ENCODE measurements around the gene MLLT3. TPM values are rescaled to one million over a fixed set of nuclear protein-coding genes. Genes with fewer than 3 reads are reported as not detected.

MLLT3 gene
- total RNA-seq, 1 donor from 2014 or later = 16.9 TPM

DNA sequence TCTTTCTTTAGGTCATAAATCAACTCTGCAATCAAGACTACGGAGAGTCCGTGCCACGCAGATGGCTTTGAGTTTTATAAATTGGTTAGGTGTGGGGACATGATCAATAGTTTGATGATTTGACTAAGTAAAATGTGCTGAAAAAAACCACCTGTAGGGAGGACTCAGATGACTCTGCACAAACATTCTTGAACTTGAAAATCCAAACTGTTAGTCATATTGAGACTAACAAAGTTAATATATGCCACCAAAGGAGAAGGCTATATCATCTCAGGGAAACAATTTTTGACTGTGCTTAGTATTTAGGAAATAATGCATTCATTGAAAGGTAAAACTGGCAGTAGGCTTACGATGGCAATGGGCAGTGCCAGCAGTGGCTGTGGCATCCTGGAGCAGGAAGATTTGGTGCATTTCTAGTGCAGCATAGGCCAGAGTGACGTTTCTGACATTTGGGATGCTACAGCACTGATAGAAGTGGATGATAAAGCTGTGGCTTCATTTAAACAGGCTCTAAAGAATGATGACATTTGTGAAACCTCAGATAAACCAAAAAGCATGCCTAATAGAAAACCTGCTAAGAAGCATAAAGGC is 291.1 kb downstream of the MLLT3 start:
- no peak for DNase-seq

DNA sequence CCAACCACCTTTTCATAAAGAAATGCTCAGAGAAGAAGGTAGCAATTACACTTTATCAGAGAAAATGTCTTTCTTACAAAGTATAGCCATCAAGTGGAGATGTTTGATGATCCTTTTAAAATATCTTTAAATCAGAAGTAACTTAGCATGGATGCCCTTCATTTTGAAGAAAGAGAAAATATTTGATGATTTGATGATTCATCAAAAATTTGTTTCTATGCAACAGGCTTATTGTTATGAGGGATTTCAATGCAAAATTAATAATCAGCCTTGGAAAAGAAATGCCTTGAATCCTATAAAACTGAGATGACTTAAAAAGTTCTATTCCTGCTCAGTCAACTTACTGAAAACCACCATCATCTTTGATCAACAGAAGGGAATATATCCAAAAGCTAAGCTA is 291.6 kb downstream of the MLLT3 start:
- DNase-seq = no peak

GRCh38 chr9:20326516-20326915 is 295.8 kb downstream of the MLLT3 start:
- DNase-seq = no peak

DNA sequence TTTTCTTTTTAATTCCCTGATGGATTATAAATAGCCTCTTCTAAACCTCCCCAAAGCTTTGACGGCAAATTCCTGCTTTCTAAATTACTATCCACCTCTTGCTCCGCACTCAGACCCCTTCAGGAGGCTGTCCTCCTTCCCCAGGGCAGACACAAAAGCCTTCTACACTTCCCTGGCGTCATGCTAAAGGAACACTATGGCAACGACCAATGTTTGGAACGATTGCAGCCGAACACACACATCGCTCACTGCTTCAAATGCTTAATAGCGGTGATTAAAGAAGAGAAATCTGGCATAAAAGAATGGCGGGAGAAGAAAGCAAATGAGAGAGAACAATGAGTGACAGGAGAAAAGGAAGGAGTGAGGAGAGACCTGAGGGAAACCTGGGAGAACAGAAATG is 297.3 kb downstream of the MLLT3 start:
- no peak for DNase-seq

- no peak for DNase-seq
Observed at GRCh38 chr9:20322212-20322611, 300.1 kb downstream of the MLLT3 start.

- DNase-seq = no peak
Observed at GRCh38 chr9:20321423-20322082, 300.7 kb downstream of the MLLT3 start.

GRCh38 chr9:20320921-20321320 is 301.4 kb downstream of the MLLT3 start:
- DNase-seq = no peak

DNA sequence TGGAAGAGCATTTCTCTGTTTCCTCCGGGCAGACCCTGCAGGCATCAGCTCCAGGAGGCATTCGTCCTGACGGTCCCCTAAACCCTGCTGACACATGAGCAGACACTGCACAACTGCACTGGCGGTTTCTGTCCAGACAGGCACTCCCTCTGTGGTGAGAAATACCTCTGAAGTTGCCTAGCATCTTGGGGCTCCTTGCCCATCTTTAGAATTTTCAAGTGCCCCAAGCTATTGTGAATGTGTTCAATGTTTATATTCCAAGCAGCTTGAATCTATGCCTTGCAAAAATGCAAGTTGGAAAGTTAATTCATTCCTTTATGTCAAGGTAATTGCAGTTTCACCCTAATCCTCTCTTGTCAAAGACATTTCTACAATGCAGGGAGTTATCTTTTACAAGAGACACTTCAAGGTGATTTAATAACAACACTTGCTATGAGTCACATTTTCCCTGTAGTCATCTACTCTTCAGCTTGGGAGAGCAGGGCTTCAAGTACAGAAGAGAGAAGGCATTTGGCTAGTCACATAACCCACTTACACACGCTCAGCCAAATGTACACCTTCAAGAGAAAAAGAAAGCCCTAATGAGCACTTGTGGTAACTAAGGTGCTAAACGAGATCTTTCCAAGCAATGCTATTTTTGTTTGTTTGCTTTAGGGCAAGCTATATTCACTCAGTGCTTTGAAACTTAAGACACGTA is 302.5 kb downstream of the MLLT3 start:
- DNase-seq = peak; percentile 59

DNA sequence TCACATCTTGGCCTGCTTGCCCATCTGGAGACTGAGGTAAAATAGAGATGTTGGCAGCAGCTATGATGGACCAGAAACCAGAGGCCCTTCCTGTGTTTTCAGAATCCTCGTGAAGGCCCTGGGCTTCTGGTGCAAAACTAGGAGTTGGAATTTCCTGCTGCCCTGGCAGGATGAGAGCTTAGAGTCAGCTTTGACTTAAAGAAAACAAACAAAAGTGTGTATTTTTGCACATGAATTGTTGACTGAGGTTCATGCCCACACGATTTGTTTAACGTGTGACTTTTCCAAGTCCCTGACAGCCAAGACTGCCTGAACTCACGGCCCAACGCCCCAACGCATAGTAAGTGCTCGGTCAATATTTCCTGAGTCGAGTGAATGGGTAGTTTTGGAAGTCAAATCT is 303.1 kb downstream of the MLLT3 start:
- DNase-seq = no peak

- DNase-seq = no peak
Observed at GRCh38 chr9:20317701-20318100, 304.6 kb downstream of the MLLT3 start.

GRCh38 chr9:20316372-20316771 is 305.9 kb downstream of the MLLT3 start:
- no peak for DNase-seq

GRCh38 chr9:20315677-20316076 is 306.6 kb downstream of the MLLT3 start:
- no peak for DNase-seq

DNA sequence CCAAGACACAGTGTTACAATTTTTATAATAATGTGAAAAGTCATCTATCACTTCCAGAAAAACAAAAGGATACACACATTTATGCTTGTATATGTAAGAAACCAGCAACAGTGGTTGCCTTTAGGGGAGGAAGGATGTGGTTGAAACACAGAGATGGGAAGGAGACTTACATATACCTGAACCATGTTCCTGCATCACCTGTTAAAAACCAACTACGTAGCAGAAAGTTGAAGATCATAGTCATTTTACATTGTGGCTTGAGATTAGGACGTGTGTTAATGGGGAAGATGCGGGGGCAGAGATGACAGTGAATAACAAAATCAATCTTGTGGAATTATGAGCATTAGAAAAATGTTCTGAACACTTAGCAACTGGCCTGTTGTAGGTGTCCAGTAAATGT is 307.3 kb downstream of the MLLT3 start:
- DNase-seq = no peak

GRCh38 chr9:20313415-20313814 is 308.9 kb downstream of the MLLT3 start:
- no peak for DNase-seq

- no peak for DNase-seq
Observed at GRCh38 chr9:20312732-20313131, 309.6 kb downstream of the MLLT3 start.

- DNase-seq = no peak
Observed at GRCh38 chr9:20310024-20310423, 312.3 kb downstream of the MLLT3 start.

- DNase-seq = peak; percentile 25
Observed at GRCh38 chr9:20309124-20309523, 313.2 kb downstream of the MLLT3 start.

- no peak for DNase-seq
Observed at GRCh38 chr9:20307621-20308020, 314.7 kb downstream of the MLLT3 start.

GRCh38 chr9:20305452-20305851 is 316.8 kb downstream of the MLLT3 start:
- DNase-seq = no peak

GRCh38 chr9:20303996-20304395 is 318.3 kb downstream of the MLLT3 start:
- no peak for DNase-seq

DNA sequence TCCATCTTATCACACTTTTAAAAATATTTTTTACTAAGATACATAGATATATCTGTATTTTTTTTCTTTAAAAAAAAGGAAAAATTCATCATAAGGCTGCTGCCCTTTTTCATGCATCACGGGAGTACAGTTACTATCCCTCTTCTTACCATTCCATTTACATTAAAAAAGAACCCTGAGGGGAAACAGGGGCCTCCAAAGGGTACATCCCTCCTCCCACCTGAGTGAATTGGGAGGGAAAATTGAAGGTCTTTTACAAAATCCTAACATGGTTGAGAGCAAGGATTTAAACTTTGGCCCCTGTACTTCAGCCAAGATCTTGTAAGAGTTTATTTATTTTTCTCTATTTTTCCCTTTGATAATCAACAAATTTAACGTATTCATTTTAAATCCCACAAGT is 319.2 kb downstream of the MLLT3 start:
- no peak for DNase-seq

- no peak for DNase-seq
Observed at GRCh38 chr9:20302197-20302596, 320.1 kb downstream of the MLLT3 start.

GRCh38 chr9:20300430-20301115 is 321.7 kb downstream of the MLLT3 start:
- DNase-seq = peak; percentile 74
